ENCODE results near the gene PLPPR2. TPM values are rescaled to one million over a fixed set of nuclear protein-coding genes. Genes with fewer than 3 reads are reported as not detected.

PLPPR2 gene
- total and polyA plus RNA-seq, 2 experiments from 2014 or later: 25.9 to 41.7 TPM

- TF ChIP-seq EZH2phosphoT487 (IDR thresholded peaks at IDR 0.05; ENCODE audit: low read depth, severe bottlenecking, unreplicated experiment) (no peak), EZH2 (IDR thresholded peaks at IDR 0.05; ENCODE audit: borderline replicate concordance) (no peak)
- TF ChIP-seq, protein P1, sequence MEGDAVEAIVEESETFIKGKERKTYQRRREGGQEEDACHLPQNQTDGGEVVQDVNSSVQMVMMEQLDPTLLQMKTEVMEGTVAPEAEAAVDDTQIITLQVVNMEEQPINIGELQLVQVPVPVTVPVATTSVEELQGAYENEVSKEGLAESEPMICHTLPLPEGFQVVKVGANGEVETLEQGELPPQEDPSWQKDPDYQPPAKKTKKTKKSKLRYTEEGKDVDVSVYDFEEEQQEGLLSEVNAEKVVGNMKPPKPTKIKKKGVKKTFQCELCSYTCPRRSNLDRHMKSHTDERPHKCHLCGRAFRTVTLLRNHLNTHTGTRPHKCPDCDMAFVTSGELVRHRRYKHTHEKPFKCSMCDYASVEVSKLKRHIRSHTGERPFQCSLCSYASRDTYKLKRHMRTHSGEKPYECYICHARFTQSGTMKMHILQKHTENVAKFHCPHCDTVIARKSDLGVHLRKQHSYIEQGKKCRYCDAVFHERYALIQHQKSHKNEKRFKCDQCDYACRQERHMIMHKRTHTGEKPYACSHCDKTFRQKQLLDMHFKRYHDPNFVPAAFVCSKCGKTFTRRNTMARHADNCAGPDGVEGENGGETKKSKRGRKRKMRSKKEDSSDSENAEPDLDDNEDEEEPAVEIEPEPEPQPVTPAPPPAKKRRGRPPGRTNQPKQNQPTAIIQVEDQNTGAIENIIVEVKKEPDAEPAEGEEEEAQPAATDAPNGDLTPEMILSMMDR (IDR thresholded peaks at IDR 0.05; ENCODE audit: poor library complexity): no peak
- no peak for DNase-seq (ENCODE audit: low spot score)
- H3K4me2 ChIP-seq: peak overlapping the region; percentile 82
- peaks cover 4% of the 10 kb centered on the region for H3K79me2 ChIP-seq
- no peaks in the 10 kb centered on the region for H3K9me3 ChIP-seq (ENCODE audit: low read depth)
- no peak overlapping the region for H3K4me3 ChIP-seq
- no peaks in the 10 kb centered on the region for H4K20me1 ChIP-seq (ENCODE audit: insufficient read depth, poor library complexity, severe bottlenecking)
- no peaks in the 10 kb centered on the region for H3K27me3 ChIP-seq
- WGBS (ENCODE audit: low lambda C conversion rate, missing lambda C conversion rate): 80% methylated on average over 5 of the region's 5 CpGs
- H2AFZ ChIP-seq: no peak overlapping the region
- peaks cover 11% of the 10 kb centered on the region for H3K4me1 ChIP-seq (ENCODE audit: insufficient read depth)
- H3K36me3 ChIP-seq (replicated peaks; ENCODE audit: insufficient read depth, low read depth): no peaks in the 10 kb centered on the region
- no peak overlapping the region for H3K27ac ChIP-seq
- H3K9me2 ChIP-seq (replicated peaks; ENCODE audit: insufficient read depth): no peaks in the 10 kb centered on the region
Observed at GRCh38 chr19:11384778-11385129, 29.5 kb downstream of the PLPPR2 start.

GRCh38 chr19:11387162-11388034 lies 32.2 kb downstream of the PLPPR2 start:
- no peak for TF ChIP-seq EZH2phosphoT487 (IDR thresholded peaks at IDR 0.05; ENCODE audit: low read depth, severe bottlenecking, unreplicated experiment)
- TF ChIP-seq, protein P1 (IDR thresholded peaks at IDR 0.05; ENCODE audit: poor library complexity): no peak
- no peak for TF ChIP-seq EZH2 (IDR thresholded peaks at IDR 0.05; ENCODE audit: borderline replicate concordance)
- Histone ChIP-seq H3K4me2 (no peak overlapping the region), H3K27me3 (no peaks in the 10 kb centered on the region), H3K9me2 (replicated peaks; ENCODE audit: insufficient read depth) (no peaks in the 10 kb centered on the region), H3K79me2 (peaks cover 4% of the 10 kb centered on the region), H3K9me3 (ENCODE audit: low read depth) (no peaks in the 10 kb centered on the region), H4K20me1 (ENCODE audit: insufficient read depth, poor library complexity, severe bottlenecking) (no peaks in the 10 kb centered on the region), H2AFZ (no peak overlapping the region), H3K4me1 (ENCODE audit: insufficient read depth) (peaks cover 5% of the 10 kb centered on the region), H3K27ac (no peak overlapping the region), H3K36me3 (replicated peaks; ENCODE audit: insufficient read depth, low read depth) (no peaks in the 10 kb centered on the region), H3K4me3 (no peak overlapping the region)
- DNase-seq (ENCODE audit: low spot score): no peak
- WGBS (ENCODE audit: low lambda C conversion rate, missing lambda C conversion rate): 80% methylated on average over 18 of the region's 19 CpGs

DNA sequence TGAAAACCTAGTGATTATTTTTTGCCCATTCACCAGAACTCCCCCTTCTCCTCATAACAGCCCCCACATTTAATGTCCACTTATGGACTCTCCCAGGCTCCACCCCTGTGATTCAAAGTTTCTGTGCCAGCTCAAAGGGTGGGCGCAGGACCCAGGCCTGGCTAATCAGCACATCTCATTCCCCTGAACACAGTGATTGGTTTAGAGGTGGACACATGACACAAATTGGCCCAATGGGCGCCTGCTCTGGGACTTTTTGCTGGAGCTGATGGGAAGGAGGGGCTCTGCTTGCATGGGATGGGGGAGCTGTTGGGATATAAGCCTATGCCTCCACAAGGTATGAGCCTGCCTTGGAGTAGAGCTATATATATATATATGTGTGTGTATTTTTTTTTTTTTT lies 35.1 kb downstream of the PLPPR2 start:
- TF ChIP-seq EZH2 (IDR thresholded peaks at IDR 0.05; ENCODE audit: borderline replicate concordance) (no peak), EZH2phosphoT487 (IDR thresholded peaks at IDR 0.05; ENCODE audit: low read depth, severe bottlenecking, unreplicated experiment) (no peak)
- TF ChIP-seq, protein P1 (IDR thresholded peaks at IDR 0.05; ENCODE audit: poor library complexity): no peak
- no peaks in the 10 kb centered on the region for H3K4me1 ChIP-seq (ENCODE audit: insufficient read depth)
- H3K9me3 ChIP-seq (ENCODE audit: low read depth): no peaks in the 10 kb centered on the region
- DNase-seq (ENCODE audit: low spot score): no peak
- no peaks in the 10 kb centered on the region for H4K20me1 ChIP-seq (ENCODE audit: insufficient read depth, poor library complexity, severe bottlenecking)
- no peak overlapping the region for H2AFZ ChIP-seq
- no peak overlapping the region for H3K4me2 ChIP-seq
- no peaks in the 10 kb centered on the region for H3K79me2 ChIP-seq
- no peak overlapping the region for H3K27ac ChIP-seq
- WGBS (ENCODE audit: low lambda C conversion rate, missing lambda C conversion rate): 95% methylated on average over 2 of the region's 2 CpGs
- no peaks in the 10 kb centered on the region for H3K27me3 ChIP-seq
- no peak overlapping the region for H3K4me3 ChIP-seq
- H3K9me2 ChIP-seq (replicated peaks; ENCODE audit: insufficient read depth): no peaks in the 10 kb centered on the region
- H3K36me3 ChIP-seq (replicated peaks; ENCODE audit: insufficient read depth, low read depth): no peaks in the 10 kb centered on the region

All from hepatocyte (in vitro differentiated cells).